NCI-H460 (cell line): ENCODE results near the gene TLCD1. TPM values are rescaled to one million over a fixed set of nuclear protein-coding genes. Genes with fewer than 3 reads are reported as not detected.

Source experiments
- DNase-seq: peaks from one replicate; pipeline ENCODE4 v3.0.0-alpha.2; 2016; ENCODE audit warnings: low read depth; ENCODE audit errors: extremely low read depth
- total RNA-seq: library from RNA; depleted of rRNA; stranded (reverse); fragments of >200 nt; shearing (Covaris generic); gene quantifications from 2 replicates; pipeline ENCODE4 v1.2.3, GENCODE V29; 2014

Gene TLCD1
- total RNA-seq, 1 experiment from 2014 or later = 27.9 TPM

DNA sequence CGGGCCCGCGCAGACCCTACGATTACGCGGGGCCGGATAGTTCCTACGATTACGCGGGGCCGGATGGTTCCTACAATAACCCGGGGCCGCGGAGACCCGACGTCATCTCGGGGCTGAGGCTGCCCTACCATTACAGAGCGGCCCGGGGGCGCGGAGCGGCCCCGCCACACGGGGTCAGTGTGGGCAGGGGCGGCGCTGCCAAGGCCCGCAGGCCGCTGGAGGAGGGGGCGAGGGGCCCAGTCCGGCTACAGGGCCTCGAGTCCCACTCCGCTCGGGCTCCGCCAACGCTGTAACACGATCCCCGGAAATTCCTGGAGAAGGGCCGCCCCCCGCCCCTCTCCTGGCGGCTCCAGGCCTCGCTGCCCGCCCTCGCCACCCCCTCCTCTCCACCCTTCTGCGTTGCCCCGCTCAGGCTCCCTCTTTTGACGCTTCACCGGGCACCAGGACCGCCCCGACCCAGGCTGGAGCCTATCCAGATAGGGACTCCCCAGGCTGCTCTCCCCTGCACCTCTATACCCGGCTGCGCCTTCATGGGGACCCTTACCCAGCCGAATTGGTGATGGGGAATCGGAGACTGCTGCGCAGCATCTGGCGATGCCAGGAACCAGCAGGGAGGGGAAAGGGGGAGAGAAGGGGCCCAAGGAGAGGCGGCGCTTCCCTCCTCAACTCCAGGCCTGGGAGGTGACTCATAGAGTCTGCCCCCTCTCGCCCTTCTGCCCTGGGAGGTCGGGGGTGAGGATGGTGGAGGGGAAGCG is 8.3 kb downstream of the TLCD1 start, which contains the start of gene RAB34:
Gene RAB34, minus strand, starts transcription at position 291 of the 755 bp plus-strand sequence. CDS start 602 bp downstream, outside the sequence.
- peak; percentile 76 for DNase-seq

DNA sequence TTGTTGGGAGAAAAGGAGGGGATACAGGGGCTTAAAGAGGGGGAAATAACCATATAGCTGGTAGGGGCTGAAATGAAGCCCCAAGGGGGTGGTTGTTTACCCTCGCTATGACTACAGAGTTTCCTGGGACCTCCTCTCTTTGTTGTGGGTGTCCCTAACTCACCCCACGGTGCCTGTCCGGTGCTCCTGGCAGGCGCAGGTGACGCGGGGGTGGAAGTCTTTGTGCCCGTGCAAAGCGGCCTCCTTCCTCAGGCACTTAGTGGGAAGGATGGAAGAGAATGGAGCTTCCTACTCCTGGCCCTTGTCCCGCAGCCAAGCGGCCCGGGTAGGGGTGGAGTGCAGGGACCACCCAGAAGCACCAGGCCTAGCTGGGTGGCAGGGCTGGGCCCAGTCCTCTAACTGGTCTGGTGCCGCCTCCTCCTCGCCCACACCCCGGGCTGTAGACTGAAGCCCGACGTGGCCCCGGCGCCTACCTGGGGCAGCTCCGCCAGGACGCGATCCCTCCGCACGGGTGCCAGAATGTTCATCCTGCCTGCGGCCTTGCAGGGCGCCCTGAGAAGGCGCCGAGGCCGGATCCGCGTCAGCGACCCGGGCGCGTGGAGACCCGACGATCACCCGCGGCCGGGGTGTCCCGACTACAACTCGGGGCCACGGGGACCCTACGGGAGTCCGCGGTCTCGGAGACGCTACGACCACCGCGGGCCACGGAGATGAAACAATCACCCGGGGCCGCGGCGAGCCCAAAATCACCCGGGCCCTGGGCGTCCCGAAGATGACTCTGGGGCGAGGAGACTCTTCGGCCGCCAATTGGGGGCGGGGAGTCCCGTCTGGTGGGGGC is 9.1 kb downstream of the TLCD1 start:
- no peak for DNase-seq

DNA sequence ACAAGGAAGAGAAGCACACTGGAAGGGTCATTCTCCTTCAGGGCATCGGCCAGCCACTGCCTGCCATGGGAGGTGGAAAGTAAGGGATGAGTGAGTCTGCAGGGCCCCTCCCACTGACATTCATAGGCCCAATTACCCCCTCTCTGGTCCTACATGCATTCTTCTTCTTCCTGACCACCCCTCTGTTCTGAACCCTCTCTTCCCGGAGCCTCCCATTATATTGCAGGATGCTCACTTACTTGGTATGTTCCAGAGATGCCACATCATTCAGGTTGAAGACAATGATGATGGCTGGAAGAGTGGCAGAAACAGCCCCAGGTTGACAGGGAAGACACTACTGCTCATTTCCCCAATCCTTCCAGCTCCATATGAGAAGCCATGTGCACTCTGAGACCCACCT is 10.8 kb downstream of the TLCD1 start:
- no peak for DNase-seq

DNA sequence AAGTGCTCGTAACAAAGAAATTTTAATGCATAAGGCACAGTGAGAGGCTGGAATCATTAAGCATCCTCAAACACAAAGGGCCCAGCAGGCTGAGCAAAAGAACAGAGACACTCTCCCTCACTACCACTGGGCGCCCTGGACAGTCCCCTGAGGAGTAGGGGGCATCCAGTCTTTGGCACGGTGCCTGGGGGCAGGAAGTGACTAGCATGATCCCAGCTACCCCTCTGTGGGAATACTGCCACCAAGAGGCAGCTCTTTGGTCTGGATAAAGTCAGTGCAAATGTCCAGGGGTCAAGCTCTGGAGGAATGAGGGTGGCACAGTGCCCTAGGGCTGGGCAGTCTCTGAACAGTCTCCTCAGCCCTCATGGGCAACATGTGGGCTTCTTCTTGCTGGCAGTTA is 11.8 kb downstream of the TLCD1 start:
- DNase-seq = no peak

DNA sequence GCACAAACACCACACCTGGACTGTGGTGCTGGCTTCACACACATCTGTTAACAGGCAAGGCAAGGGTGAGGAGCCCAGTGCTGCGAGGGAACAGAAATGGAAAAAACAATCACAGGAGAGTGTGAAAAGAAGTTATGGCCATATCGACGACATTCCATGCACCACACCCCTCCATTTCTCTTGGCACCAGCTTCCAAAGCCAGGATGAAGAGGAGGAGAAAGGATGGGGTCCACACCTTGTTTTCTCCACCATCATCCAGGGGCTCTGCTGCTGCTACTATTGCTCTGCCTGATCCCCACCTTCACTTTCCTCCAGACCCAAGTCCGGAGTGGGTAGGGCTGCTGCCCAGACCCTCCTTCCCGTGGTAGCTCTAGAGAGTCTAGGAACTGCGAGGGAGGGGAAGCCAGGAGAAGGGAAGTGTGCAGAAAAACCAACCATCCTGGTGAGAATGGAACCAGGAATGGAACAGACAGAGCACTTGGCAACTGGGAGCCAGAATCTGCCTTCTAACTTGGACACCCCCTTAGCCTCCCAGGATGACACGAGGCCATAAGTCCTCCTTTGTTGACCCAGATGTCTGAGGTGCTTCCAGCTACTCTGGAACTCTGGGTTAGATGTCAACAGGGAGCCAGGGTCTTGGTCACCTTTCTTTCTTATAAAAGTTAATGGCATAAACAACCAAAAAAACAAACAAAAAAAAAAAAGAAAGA is 13.2 kb downstream of the TLCD1 start:
- DNase-seq = no peak

DNA sequence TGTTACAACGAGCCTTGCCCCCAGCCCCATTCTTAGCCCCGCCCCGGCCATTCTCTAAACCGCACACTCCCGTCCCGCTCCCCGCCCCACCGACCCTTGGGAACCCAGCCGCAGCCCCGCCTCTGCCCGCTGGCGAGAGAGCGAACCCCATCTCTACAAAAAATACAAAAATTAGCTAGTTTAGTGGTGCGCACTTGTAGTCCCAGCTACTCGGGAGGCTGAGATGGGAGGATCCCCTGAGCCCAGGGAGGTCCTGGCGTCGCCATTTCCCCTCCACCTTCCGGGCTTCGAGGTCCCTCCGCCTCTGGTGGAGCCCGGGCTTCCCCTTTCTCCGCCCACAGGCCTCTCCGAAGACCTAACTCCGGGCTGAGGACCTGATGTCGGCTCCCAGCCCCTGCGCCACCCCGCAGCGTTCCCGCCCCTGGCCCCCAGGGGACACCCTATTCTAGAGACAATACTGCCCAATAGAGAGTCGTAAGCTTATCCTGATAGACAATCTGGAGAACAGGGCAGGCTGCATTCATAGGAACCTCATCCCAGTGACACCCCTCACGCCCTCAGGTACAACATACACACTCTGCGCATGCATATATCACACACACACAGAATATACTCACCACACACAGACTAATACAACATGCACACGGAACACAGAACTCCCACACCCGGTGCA is 13.9 kb downstream of the TLCD1 start:
- DNase-seq = no peak

DNA sequence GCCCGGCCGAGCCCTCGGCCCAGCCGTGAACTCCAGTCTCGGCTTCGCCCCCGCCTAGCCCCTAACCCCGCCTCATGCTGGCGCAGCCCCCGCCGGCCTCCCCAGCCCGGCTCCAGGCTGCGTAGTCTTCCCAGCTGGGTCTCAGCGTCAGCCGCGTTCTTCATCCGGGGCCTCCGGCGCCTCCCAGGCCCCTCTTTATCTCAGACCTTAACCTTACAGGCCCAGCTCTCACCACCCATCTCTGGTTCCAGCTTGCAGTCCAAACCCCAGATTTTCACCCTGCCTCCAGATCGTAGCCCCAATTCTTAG is 14.4 kb downstream of the TLCD1 start, which contains the start of gene PROCA1:
Gene PROCA1, minus strand, starts transcription at position 166 of the 309 bp plus-strand sequence. CDS start 228 bp downstream, outside the sequence.
- no peak for DNase-seq

DNA sequence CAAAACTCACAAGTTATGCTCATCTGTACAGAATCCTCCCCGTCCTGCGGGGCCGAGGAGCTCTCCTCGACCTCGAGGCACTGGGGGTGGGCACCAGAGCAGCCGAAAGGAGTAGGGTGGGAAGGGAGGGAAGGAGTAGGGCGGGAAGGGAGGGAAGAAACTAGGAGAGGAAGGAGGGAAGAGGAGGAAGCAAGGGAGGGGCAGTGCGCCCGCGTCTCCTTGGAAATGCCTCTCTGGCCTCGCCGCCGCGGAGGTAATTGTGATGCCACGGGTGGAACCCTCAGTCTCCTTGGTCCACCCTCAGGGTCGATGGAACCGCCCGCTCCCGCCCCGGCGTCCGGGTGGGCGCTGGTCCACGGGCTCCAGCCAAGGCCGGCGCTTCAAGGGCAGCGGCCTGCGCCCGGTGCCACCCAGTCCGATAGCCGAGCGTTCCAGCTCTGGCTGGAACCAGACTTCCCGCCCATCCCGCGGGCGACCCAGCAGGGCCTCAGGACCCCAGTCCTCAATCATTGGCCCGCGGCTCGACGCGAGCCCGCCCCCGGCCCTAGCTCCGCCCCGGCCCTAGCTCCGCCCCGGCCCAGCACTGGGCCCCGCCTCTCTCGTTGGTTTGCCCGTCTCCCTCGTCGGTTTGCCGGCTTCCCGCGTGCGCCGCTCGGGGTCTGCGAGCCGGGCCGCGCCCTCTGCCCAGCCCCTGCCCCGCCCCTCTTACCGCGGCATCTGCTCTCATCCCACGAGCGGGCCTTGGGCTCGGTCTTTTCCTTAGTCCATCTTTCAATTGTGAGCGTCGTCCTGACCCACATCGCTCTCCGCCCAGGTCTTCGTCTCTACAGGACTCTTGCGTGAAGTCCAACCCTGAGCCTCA is 14.9 kb downstream of the TLCD1 start:
- DNase-seq = peak; percentile 86

DNA sequence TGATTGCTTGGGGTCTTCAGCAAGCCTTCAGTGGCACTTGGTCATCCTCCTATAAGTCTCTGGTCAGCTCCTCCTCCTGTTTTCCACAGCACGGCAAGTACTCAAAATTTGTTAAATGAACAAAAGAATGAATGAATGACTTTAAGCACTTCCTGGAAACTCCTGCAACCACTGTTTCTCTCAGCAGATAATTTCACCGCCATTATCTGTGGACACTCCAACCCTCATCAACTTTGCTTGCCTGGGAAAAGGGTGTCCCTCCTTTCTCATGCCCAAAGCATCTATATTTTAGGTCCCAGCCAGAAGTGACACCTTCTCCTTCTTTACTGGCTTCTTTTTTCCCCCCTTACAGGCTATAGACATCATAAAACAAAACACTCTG is 18.7 kb downstream of the TLCD1 start:
- no peak for DNase-seq

DNA sequence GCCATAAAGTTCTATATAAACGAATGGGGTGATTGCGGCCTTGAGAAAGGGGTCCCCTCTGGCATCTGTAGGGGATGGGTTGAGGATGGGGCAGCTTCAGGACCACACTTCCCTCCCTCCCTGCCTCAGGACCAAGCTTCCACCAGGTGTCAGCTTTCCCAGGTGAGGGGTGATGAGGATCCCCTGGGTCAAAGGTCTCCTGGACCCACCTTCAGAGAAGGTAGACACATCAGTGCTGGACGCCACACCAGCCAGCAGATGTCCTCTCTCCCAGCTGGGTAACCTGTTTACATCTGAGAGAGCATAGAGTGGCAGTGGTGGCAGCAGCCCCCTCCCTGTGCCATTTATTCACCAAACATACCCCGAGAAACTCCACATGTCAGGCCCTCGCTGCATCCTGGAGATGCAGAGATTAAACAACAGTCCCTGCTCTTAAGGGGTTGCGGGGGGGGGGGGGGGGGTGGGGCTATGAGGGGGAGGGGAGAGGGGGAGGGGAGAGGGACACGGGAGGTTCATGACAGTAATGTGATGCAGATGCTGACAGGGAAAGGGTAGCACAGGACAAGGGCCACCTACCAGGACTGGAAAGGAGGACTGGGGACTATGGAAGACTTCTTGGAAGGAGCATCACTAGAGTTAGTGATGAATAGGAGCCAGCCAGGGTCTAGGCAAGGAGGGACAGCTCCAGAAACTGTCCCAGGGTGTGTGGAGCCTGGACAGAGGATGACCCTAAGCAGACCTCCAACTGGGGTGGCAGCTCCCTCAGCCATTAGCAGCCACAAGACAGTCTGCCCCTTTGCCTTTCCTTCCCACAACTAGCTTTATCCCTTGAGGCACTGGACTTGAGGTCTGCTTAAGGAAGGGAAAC is 19.3 kb downstream of the TLCD1 start:
- no peak for DNase-seq

DNA sequence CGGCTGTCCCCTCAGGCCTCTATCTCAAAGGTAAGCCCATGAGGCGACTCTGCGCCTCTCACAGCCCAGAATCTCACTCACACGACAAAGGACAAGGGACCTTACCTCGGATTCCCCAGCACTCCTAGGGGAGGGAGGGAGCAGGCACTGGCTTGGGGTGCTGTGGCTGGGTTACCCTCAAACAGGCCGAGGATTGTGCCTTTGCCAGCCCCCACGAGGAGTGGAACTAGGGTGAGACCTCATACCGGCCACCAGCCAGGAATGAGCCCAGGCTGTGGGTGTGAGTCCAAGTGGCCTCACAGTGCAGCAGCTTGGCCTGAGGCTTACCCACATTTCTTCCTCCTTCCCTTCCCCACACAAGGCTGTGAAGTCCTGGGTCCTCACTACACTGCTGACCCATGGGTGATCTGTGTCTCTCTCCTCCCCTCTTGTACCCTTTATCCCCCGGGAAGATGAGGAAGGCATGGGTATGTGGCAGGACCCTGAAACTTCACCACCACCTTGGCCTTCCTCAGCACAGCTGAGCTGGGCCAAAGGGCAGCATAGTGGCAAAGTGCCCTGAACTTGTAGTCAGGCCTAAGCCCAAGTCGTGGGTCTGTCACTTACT is 20.2 kb downstream of the TLCD1 start:
- DNase-seq = no peak

DNA sequence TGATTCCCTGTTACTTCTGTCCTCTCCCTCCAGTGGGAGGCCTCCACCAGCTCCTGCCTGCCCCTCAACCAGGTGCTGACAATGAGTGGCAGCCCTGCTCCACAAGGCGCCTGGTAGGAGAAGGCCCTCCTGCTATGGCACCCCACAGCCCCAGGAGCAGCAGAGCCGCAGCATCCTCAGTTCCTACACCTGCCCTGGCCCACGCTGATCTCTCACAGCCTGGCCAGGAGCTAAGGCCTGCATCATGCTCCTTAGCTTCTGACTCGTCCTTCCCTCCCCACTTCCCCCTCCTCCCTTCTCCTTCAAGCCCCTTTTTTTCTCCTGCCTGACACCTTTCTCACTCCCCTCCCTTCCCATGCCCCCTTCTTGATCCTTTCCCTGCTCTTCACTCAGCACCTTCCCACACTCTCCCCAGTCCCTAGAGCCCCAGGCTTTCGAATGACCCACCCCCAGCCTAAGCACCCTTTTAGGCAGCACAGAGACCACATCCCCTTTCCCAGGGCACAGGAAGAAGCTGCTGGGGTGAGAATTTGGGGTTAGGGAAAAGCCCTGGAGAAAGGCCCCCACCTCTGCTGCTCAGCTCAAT is 20.9 kb downstream of the TLCD1 start:
- DNase-seq = no peak

DNA sequence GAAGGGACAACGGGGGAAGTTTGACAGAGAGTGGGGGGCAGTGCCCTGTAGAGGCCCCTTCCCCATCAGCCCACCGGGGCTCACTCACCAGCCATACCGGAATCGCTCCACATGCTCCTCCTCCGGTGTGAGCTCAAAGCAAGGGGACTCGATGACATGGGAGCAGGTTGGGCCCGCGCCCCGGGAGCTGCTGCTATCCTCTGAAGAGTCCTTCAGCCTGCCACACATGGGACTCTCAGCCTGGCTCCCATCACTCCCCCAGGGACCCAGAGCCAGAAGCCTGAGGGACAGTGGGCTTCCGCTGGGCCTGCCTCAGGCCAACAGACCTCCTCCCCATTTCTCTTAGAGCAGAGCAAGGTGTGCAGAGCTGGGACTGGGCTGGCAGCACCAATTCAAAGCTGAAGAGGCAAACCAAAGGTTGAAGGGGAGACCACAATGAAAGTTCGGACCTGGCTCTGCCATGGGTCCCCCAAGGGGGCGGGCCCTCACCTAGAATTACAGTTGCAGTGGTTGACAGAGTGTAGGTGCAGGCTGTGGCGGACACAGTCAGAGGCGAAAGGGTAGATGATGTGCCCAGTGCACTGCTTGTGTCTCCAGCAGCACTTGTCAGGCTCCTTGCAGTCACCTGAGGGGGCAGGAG is 21.7 kb downstream of the TLCD1 start:
- no peak for DNase-seq

DNA sequence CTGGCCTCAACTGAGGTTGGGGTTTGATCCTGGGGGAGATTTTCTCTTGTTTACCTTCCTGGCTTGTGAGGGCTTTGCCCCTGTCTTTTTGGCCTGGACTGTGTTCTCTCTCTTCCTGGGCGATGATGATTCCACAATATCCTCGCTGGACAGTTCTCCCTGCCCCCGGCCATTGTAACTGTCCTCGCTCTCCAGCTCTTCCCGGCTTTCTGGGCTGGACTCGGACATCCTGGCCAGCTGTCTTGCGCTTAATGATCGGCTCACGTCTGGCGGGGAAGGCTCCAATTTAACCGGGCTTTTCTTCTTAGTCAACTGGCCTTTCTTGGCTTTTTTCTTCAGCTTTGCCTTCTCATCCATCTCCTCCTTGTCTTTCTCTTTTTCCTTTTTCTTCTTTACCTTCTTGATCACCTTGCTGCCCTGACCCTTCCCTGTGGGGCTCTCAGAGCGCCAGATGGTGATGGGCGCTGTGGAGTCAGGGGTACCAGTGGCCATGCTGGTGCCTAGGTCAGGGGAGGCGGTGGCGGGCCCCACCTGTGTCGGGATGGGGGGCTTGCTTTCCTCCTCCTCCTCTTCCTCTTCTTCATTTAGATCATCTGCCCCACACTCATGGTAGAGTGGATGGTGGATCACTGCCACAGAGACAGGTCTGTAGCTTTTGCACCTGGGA is 22.3 kb downstream of the TLCD1 start:
- DNase-seq = no peak

DNA sequence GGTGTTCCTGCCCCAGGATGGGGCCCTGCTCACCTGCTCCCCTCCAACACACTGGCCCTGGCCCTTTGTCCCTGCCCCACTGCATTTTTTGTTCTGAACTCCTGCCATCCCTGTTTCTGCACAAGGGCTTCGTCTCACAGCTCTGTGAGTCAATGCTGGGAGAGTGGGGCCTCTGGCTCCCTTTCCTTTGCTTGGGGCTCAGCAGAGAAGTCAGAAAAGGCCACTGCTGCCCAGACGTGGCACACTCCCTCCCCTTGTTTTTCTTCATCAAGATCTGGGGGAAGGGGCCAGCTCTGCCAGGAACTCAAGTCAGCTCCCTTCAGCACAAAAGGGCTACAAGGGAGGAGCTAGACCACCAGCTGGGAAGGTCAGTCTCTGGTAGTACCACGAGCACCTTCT is 23.3 kb downstream of the TLCD1 start:
- DNase-seq = no peak

DNA sequence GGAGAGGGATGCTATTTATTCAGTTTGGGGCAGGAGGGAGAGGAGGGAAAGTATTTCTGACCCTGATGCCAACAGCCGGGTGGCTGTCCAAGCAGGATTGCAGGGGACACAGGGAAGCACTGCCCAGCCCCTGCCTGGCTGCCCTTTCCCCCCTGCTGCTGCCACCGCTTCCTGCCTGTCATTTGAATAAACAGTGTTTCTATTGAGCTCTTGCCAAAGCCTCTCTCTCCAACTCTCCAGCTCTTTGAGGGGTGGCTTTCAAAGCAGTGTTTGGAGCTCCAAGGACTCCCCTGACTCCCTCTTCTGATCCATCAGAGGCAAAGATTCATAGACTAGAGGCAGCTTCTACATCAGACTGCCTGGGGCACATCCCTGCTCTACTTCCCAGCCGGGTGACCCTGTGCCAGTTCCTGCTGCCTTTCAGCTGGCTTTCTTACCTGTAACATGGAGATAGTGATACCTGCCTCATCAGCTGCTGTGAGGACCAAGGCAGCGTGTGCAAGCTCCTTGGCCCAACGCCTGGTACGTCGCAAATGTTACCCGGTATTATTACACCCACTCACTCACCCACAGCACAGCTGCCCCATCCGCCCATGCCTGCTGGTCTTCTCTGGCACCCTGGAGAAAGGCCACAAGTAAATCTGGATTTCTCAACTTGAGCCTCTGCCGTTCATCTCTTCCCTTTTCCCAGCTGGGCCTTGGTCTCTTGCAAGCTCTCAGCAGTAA is 23.8 kb downstream of the TLCD1 start:
- DNase-seq = no peak
